Activated T-cell treated with anti-CD3 and anti-CD28 coated beads, Interleukin-2, amount 50 U/mL, for 48 hours (primary cell): ENCODE results near the gene ATRIP.

Experiments used
- DNase-seq, 2 experiments: peaks; one replicate each; pipeline ENCODE4 v3.0.0-alpha.2; 2020

Gene ATRIP

DNA sequence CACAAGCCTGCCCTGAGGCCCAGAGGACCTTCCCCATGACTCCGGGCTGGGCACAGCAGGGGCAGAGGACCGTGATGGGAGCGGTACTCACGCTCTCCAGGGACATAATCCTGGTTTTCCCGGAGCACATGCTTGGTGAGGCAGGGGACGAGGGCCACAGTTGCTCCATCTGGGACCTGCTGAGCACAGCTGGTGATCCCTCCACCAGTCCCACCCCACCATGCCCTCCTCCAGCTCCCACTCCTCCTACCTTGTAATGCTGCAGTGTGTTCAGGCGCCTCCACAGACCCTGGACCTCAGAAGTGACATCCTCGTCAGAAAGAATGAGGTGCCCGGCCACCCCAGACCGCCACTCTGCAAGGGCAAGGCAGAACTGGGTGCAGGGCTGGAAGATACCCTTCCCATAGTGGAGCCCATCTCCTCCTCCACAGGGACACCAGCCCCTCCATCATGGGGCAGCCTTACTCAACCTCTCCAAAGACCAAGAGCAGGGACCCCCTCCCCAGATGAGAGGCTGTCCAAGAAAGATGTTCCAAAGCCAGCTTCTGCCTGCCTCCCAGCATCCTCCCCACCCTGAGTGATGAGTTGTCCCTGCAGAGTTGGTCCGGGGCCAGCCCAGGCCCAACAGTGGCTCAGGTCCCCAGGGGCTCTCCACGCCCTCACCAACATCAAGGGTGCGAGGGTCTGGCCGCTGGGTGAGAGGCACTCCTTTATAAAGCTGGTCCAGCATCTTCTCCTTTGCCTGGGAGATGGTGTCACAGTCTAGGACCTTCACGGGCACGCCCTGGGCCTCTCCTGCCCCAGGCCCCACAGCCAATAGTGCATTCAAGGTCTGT is 36.1 kb upstream of the ATRIP start:
- peak in 1 of 2 experiments; percentile 7 for DNase-seq

DNA sequence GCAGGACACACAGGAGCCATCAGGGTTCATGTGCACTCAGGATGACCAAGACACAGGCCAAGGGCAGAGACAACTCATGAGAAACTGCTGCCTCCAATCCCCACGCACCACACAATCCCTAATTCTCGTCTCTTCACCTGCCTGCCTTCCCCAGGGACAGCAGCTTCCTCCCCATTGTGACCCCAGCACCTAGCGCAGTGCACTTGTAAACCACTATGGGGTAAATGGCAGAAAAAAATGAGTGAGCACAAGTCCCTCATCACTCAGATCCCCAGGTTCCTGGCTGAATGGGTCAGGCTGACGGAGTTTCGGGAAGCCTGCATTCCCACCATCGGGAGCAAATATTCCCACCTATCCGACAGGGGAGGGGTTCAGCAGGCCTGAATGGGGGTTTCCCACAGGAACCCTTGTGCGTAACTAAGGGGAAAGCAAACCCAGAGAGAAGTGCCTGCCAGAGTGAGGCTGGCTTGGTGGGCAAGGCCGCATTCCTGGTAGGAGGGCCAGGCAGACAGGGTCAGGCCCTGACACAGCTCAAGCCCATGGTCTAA is 35.4 kb upstream of the ATRIP start:
- no peak for DNase-seq

DNA sequence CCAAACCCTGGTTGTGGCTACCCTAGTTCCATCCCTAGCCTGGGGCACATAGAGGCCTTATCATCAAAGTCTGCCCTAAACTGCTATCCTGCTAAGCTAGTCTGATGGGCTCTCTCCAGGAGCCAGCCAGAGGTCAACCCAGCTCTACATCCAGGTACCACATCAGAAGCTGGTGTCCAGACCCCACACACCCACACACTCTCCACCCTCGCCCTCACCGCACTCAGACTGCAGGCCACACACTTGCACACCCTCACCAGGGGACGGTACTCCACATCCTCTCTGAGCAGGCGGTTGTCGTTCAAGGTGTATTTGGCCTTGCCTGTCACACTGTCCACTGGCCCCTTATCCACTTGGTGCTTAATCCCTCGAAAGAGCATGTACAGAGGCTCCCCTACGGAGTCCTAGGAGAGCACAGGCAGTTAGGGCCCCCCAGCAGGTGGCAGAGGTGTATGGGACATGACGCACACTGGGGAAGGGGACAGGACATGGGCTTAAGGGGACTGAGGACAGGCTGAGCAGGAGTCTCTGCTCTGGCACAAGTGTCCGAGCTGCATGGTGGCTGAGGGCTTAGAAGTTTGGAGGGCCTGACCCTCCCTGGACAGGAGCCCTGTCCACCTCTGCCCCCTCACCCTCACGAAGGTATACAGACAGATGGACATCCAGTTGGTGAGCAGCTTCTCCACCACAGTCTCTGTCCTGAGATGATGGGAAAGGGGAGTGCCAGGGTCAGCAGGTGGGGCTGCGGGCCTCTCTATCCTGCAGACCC is 34.7 kb upstream of the ATRIP start:
- no peak for DNase-seq

DNA sequence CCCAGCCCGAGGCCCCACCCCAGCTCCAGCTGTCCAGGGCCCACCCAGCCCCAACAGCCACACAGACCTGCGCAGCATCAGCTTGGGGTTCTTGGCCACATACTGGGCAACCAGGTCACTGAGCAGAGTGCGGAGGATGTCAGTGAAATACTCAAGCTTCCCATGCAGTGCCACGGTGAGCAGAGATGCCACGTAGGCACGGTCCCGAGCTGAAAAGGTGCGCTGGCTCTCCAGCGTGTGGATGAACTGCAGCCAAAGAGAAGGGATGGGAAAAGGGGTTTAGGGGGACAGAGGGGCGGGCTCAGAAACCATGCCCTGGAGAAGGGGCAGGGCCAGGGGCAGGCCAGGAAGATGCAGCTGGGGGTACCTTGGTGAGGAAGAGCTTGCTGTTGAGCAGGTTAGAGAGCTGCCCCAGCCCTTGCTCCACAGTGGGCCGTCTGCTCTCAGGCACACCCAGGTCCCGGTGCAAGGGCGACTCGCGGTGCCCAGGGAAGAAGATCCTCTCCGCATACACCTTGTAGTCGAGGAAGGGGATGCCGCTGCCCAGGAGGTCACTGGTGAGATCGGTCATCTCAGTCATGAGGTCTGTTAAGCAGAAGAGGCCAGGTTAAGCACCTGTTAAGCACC is 34.0 kb upstream of the ATRIP start:
- no peak for DNase-seq

DNA sequence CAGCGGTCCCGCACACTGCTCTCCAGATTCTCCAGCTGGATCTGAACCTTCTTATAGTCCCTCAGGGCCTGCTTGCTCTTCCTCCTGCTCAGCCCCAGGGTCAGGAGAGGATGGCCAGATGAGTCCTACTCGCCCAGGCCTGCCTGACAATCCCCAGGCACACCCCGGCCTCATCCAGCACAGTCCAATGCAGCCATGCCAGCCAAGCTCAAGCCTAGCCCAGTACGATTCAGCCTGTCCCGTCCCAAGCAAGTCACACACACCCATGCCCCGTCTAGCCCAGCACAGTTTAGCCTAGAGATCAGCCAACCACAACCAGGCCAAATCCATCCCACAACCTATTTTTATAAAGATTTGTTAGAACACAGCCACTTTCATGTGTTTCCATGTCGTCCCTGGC is 33.5 kb upstream of the ATRIP start:
- DNase-seq, result no peak

DNA sequence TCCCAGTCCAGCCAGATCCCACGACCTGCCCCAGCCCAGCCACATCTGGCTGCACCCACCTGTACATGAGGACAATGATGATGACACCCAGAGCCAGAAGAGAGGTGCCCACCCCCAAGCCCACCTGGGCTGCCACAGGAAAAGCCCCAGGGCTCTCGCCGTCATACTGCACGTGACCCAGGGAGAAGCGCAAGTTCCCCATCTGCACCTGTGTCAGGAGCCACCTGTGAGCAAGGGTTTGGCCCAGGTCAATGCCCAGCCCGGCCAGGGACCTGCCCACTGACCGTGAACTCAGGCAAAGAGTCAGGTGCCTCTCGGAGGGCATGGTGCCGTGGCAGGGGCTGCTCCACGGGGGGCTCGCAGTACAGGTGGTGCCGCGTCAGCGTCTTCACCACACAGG is 32.9 kb upstream of the ATRIP start:
- DNase-seq, result no peak

DNA sequence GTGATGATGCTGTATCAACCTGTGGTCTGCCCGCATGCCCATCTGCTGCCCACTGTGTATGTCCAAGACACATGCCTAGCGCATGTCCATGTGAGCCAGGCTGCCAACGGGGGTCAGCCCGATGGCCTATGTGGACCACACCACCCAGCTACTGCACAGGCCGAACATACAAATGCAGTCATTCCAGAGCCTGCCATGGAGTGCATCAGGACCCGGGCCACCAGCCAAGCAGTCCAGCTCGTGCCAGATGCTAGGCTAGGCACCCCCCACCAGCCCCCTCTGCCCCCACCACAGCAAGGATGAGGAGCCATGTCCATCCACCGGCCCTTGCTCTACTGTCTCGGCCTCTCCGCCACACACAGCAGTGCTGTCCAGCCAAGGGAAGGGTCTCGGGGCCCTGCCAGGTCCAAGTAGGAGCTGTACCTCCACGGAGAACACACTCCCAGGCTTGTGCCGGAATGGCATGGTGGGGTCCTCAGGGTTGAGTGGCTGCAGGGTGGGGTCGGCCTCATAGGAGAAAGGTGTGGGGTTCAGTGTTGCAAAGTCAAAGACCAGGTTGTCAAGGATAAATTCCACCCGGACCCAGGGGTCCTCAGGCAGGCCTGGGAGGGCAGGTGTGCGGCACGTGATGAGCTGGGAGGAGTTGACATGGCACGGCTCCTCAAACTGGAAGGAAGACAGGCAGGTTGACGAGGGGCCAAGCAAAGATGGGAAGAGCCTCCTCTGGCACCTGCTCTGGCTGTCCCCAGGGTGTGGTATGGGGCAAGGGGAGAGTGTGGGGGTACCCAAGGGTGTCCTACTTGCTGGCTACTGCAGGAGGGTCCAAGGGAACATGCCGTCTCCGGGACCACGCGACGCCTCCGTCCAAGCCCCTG is 31.9 kb upstream of the ATRIP start:
- no peak for DNase-seq

DNA sequence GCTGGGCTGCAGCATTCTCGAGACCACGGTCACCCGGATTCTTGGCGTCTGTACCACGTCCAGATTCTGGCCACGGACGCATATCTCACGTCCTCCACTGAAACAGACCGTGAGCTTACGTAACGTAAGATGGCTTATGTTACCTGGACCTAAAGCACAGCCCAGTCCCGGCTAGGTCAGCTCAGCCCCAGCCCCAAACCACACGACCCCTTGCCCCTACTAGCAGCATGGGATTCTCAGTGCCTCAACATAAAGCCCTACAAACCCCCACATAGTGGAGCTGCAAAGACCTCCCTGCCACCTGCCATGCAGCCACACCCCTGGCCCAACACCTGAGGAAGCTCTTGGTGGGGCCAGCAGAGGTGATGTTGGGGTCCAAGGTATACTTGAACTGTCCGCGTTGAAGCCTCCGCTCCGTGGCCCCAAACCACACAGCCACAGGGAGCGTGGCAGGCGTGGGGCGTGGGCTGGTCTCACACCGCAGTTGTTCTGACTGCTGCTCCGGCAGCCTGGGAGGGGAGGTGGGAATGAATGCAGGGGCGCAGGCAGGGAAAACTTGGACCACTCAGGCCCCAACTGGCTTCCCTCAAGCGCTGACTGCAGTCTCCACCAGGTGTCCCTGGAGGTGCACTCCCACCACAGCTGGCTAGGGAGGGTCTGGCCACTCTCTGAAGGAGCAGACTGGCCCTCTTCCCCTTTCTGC is 31.1 kb upstream of the ATRIP start:
- DNase-seq, result no peak

DNA sequence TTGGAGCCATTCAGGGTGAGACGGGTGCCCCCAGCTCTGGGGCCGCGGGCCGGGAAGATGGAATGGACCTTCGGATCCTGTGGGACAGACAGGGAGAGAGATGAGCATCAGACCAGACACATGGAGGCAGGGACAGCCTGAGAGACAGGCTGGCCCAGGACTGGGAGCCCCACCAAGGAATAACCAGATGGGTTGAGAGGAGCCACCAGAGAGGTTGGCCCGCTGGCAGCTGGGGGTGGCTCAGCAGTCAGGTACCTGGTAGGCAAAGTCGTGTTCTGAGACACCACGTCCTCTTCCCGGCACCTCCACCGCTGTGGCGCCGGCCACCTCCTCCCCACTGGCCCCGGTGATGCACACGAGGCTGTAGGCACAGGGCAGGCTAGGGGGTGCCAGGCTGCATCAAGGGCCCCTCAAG is 30.4 kb upstream of the ATRIP start:
- no peak for DNase-seq

DNA sequence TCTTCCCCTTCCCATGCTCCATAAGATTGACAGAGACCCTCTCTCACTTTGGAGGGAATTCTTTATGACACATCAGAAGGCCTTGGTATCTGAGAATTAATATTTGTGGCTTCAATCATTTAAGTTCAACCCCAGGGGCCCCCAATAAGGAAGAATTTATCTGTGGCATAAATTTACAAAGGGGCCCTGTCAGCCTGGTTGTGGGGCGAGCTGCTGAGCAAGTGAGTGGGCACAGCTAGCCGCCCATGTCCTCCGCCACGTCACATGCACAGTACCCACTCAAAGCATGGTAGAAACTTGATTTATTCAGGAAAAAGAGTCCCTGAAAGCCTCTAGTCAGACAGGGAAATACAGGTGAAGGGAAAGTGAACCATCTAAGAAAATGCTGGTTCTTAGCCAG is 30.0 kb upstream of the ATRIP start:
- DNase-seq, result no peak

DNA sequence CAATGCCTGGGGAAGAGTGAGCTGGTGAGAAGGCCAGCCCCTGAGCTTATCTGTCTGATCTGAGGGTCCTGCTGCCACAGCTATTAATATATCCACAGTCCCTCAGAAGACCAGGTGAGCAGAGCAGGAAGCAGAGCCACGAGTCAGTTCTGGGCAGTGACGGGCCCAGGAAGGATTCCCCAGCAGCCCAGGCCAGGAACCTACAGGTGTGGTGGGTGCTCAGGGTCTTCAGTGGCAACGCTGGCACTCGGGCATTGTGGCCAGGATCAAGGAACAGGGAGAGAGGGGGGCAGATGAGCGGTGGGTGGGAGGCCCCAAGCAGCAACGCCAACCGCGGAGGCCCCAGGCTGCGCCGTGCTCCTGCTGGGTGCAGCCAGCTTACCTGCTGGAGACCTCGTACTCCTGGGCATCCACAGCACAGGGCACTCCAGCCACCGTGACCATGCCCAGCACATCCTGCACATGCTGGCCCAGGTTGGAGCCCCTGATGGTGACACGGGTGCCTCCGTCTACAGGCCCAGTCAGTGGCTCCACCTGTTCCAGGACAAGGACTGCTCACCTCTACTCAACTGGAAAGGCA is 28.9 kb upstream of the ATRIP start:
- no peak for DNase-seq

DNA sequence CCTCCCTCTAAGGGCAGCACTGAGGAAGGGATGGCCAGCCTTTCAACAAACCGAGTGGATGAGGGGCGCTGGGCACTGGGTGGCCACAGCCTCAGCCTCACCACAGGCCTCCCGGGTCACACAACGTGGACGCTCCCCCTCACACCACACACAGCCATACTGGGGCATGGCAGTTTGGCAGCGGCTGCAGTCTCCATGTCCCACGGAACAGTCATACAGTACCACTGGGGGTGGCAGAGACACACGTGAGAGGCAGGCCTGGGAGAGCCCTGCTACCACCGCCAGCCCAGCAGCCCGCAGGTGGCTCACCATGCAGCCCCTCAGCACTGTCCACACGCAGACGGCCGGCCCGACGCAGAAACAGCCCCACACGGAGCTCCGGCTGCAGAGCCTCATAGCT is 28.4 kb upstream of the ATRIP start:
- DNase-seq, result no peak

DNA sequence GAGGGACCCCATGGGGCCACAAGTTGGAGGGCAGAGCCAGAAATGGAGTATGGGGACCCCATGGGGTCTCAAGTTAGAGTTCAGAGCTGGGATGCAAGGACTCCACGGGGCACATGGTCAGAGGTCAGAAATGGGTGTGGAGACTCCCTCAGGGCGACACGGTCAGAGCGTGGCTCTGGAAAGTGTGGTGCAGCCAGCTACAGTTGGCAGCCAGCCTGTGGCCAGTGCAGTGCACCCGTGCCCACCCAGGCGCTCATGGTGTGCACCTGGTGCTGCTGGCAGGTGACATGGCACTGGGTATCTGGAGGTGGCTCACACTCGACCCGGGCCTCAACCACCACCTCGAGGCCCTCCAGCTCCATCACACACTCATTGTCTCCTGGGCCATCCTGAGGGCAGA is 27.9 kb upstream of the ATRIP start:
- DNase-seq, result no peak

DNA sequence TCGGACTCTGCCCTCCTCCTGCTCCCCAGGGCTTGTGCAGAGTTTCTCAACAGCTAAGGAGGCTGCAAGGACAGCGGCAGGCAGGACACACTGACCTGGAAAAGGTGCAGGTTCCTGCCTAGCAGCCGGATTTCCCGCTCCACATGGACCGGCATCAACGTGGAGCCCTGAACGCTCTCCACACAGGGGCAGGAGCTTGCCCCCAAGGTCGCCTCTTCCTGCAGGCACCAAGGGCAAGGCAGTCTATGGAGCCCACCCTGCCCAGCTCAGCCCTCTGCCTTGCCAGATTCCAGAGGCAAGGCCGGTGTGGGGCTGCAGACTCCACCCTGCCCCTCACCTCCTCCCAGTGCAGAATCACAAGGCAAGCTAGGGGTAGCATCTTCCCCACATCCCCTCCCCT is 27.4 kb upstream of the ATRIP start:
- DNase-seq, result no peak

DNA sequence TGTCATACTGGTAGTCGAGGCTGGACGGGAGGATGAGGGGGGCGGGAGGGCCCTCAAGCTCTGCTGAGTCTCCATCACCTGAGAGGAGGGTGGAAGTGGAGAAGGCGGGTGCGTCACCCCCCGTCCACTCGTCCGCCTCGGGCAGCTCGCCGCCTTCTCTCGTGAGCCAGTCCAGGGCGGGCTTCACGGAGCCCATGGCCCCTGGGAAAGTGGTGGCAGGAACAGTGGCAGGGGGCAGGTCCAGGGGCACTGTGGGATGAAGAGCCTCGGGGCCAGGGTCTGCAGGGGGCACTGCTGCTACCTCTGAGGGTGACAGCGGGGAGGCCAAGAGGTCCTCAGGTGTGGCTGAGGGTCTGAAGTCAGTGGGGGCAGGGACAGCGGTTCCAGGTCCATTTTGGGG is 26.9 kb upstream of the ATRIP start:
- no peak for DNase-seq

DNA sequence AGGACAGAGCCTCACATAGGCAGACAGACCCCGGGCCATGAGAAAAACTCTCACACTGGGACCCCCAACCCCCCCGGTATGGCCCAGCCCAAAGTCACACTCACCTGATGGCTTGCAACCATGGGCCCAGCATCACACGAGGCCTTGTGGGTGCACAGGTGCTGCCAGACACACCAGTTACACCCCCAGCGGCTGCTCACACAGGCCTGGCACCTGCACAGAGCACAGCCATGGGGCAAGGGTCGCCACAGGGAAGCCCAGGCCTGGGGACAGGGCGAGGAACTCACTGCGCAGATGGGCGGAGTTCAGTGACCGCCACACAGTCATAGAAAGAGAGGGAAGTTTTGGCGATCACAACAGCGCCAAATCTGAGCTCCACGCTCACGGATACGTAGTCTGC is 26.0 kb upstream of the ATRIP start:
- DNase-seq, result no peak

DNA sequence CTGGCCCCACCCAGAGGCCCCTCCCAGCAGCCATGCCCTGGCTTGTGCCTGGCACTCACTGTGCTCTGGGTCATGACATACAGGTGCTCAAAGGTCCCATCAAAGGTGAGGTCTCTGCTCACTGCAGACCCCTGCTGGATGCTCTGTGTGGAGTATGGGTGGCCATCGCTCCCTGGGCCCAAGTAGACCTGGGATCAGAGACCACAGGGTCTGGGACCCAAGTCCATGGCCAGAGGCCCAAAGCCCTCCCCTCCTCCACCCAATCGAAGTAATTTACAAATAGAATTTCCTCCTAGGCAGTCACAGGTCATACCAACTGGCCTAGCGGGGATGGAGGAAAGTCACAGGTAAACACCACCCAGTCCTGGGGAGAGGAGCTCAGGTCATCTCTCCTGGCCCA is 24.3 kb upstream of the ATRIP start:
- DNase-seq, result no peak

DNA sequence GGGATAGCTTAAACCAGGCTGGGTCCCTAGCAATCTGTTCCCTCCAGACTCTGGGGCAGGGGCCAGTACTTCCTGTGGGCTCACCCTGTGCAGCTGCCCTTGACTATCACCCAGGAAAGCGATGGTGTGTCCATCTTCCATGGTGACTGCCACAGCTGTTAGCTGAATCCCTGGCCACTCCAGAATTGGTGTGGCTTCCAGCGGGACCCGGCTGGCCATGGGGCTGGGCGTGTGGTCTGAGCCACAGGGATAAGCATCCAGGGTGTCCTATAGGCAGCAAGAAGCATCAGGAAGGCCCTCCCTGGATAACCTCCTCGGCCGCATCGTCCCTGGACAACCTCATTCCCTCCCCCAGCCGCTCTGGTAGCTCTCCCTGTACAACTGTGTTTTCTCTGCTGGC is 23.9 kb upstream of the ATRIP start:
- DNase-seq, result no peak

DNA sequence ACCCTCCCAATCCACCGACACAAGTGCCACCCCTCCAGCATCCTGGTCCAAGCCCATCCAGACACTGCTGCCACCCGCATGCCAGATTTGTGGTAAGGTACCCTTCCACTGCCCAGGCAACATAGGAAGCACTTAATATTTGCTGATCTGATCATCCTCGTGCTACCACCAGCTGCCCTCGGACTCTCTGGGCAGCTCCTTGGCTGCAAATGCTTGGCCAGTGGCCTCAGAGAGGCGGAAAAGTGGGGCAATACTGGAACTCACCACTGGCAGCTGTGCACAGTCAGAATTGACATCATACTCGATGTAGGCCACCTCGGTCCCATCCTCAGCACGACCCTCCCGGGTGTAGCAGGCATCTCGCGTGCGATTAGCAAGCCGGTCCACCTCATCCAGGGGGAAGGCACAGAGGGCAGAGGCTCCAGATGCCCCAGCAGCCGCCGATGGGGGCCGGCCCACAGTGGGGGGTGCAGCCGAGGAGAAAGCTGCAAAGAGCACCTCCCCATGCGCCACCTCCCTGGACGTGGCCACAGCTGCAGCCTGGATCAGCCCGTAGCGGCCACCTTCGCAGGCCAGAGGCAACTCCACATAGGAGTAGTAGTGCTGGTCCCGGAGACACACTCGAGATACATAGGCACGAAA is 23.2 kb upstream of the ATRIP start:
- no peak for DNase-seq

DNA sequence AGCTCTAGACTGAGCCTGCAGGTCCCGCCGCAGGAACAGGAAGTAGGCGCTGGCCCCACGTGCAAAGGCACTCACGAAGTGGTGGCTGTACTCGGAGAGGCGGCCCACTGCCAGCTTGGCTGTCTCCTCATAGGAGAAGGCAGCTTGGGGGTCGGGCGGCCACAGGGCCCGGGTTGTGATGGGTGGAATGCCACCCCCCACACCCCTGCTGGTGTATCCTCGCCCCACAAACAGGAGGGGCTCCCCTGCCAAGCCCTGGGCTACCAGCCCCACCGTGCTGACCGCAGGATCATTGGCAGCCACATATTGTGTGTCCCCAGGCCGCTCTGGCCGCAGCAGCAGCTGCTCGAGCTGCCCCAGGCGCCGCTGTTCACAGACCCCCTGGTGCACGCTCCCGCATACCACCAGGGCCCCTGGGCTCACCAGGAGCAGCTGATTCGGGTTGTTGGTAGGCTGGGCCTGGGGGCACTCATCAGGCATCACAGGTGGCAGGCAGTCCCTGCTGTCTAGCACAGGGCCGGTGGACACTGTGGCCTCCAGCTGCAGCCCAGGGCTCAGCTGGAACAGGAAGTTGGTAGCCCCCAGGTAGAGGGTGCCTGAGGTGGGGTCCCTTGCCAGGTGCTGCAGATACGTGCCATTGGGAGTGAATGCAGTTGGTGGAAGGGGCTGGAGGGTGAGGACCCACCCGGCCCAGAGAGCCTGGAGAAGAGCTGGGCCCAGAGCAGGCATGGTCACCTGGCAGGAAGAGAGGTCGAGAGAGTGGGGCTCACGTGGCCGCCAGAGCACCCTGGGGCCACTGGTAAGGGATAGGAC is 22.4 kb upstream of the ATRIP start:
- DNase-seq, result no peak
